GM18520 (cell line): ENCODE data around the gene STOX2.

Experiments used
- ATAC-seq: cut with Tn5 transposase; IDR thresholded peaks from one replicate; pipeline ENCODE4 v1.9.1; 2021; ENCODE audit not compliant: unreplicated experiment

The STOX2 gene

DNA sequence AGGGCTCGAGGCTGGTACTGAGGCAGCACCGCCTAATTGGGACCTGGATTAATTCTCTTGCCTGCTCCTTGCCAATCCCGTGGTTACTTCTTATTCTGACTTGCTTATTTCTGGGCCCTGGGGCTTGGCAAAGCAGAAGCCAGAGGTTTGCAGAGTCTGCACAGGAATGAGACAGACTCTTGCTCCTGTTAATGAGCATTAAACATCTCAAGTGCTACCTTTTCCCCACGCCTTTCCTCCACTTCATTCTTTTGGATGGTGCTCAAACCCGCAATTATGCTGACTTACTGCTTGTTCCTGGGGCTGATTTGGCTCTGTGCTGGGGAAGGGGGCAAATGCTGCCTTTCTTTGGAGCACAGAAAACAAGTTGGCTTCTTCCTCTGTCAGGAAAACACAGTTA, 16.5 kb upstream of the STOX2 start:
- ATAC-seq, result no peak

DNA sequence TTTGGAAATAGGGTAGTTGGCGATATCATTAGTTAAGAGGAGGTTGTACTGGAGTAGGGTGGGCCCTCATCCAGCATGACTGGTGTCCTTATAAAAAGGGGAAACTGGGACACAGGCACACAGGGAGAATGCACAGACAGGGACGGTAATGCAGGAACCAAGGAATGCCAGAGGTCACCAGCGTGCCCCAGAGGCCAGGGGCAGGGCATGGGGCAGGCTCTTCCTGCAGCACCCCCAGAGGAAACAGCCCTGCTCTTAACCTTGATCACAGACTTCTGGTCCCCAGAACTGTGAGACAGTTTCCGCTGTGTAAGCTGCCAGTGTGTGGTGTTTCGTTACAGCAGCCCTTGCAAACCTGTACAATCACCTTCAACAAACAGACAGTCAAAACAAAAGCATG, 15.9 kb upstream of the STOX2 start:
- ATAC-seq, result no peak

DNA sequence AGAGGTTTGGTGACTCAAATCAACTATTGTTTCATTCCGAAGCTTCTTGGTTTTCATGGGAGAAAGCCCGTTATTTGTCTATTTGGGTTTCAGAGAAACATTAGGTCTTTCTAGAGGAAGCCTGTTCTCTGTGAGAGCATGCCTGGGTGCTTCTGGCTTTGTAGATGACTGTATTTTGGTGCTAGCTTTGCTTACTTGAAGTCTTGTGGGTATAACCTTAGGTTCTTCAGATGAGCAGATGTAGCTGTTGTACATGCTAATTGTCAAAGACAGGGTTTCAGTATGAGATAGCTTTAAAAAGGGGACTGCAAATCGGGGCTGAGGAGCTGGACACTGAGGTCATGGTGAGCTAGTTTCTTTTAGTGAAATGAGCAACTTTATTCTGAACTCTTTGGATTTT, 7.9 kb upstream of the STOX2 start:
- no peak for ATAC-seq

DNA sequence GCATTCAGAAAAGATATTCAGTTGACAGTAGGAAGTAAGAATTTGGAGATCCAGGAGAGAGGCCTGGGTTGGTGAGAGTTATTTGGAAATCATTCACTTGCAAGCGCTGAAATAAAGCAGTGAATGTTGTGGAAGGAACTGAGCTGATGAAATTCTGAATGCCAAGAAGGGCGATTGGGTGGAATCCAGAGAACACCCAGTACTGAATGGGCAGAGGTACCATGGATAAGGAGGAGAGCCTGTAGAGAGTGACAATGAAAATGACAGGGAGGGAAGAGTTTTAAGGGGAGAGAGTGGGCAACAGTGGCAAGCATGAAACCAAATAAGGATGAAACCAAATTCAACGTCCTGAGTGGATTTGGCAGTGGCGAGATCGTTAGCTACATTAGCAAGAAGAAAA, 6.7 kb upstream of the STOX2 start:
- ATAC-seq, result no peak

DNA sequence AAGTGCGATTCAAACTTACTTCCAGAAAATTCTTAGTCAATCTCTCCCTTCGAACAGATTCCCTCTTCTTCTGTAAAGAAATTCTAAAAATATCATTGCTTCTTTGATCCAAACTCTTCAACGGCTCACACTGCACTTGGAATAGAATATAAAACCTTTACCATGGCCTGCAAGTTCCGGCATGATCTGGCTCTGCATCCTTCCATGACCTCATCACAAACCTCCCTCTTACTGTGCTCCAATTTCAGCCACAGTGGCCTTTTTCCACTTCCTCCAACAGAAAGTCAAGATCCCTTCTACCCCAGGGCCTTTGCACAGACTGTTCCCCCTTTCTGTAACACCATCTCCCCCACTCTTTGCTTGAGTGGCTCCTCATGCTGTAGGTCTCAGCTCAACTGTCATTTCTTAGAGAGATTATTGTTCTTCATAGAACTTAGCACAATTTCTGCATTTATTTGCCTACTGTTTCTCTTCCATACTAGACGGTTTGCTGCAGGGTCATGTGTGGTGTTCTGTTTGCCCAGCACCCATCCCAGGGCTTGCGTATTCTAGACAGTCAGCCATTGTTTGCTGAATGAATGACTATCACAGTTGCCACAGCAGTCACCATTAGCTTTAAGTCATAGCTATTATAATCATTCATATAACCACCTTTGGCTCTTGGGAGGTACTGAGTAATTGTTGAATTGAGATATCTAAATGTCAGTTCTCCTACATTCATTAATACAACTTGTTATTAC, 1.9 kb upstream of the STOX2 start:
- ATAC-seq, result no peak

DNA sequence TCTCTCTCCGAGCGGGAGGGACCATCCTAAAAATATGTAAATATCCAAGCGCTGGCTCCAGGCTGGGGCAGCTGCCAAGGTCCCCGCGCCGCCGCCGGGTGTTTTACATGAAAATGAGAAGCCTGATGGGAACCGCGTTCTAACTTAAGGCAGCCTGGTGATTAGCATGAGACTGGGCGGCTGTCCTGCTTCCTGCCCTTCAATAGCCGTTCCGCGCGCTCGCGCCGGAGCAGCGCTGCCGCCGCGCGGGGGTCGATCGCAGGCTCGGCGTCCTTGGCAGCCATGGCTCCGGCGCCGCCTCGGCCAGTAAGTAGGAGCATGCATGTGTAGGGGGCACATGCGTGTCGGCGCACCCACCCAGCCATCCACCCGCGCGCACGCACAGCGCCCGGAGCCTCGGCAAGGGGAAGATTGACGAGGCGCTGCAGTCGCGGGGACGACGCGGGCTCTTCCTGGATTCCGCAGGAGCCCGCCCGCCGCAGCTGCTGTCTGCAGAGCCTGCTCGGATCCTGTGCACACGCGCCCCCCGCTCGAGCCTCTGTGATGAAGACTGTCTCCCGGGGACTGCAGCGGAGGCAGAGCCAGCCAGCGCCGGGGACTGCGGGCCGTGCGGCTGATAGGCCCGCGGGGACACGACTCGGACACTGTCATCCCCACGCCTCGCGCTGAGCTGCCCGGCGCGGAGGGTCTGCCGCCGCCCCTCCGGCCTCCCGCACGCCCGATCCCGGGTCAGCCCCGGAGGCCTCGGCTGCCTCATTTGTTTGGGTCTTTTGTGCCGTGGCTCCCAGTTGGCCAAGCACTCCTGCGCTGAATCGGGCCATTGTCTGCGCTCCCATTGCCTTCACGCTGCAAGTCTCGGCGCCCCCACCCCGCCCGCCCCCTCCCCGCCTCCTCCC, 734 bp downstream of the STOX2 start:
- no peak for ATAC-seq

DNA sequence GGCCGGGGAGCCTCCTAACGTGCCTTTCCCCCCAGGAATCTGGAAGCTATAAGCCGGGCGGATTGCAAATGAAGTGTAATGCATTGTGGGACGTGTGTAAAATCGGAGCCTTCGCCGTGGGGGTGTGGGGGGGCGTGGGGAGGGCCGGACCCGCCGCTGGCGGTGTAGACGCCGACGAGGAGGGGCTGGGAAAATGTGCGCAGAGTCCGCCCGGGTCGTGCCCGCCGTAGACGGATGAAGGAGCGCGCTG, 1.3 kb downstream of the STOX2 start:
- ATAC-seq, result no peak

GRCh38 chr4:183906739-183907651, 1.9 kb downstream of the STOX2 start:
- ATAC-seq, result no peak

GRCh38 chr4:183907871-183908683, 3.0 kb downstream of the STOX2 start:
- no peak for ATAC-seq

GRCh38 chr4:183909187-183909586, 4.1 kb downstream of the STOX2 start:
- no peak for ATAC-seq

DNA sequence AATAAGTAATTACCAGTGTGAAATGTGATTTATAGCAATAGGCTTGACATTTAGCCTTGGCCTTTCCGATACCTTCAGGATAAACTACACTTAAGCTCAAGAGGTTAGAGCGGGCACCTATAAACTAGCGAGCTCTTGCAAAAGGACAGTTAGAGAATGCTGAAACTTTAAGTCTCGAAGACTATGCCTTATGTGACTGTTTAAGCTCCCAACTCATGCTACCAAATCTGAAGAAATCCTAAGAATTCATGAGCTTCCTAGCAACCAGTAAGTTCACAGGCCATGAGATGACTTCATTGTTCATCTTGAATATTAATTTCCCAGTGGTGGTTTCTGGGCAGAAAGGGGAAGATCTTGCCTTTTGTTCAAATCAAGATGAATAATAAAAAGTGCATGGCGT, 4.7 kb downstream of the STOX2 start:
- no peak for ATAC-seq

DNA sequence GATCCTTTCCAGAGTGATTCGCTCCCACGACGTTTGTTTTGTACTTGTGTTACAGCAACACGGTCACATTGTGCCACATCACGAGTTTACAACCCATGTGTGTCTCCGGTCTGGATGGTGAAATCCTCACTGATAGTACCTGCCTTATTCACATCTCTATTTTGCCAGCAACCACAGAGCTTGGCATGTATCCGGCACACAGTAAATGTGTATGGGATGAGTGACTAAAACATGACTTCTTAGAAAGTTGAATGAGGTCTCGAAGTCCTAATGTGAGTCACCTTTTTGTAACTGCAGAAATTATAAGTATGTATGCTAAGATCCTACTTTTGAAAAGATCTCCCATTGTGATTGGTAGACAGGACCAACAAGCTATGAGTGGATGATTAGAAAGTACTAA, 7.5 kb downstream of the STOX2 start:
- no peak for ATAC-seq

- ATAC-seq, result no peak
Observed at GRCh38 chr4:183915976-183916375, 10.9 kb downstream of the STOX2 start.

DNA sequence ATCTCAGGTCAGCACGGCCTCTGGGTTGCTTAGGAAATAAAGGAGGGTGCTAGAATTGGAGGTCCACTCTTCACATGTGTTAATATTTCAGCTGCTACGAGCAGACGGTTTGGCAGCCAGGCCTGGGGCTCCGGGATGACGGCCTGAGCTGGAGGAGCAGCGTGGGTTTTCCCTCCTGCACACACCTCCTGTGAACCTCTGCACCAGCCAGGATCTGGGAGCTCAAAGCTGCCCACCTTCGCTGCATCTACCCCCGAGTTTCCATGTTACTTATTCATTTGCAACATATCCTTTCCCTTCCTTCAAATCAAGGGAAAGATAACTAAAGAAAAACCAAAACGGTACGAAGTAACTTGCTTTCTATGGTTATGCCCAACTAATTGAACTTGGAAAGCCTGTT, 13.6 kb downstream of the STOX2 start:
- no peak for ATAC-seq

GRCh38 chr4:183919141-183919540, 14.0 kb downstream of the STOX2 start:
- no peak for ATAC-seq

GRCh38 chr4:183920512-183920911, 15.4 kb downstream of the STOX2 start:
- no peak for ATAC-seq

DNA sequence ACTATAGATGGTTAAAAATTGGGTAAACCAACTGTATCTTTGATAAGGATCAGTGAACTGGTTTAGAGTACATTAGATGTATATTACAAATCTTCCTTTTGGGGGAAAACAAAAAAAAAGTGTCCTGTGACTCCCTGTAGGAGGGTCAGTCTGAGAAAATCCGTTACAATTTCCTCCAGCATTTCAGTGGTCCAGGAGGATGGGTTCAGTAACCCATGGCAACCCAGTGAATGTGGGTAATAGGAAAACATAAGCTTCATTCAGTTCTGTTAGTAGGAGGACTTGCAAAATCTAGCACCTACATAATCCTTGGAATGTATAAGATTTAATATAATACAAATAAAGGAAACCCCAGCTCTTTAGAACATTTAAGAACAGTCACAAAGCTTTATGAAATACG, 16.2 kb downstream of the STOX2 start:
- no peak for ATAC-seq

- no peak for ATAC-seq
Observed at GRCh38 chr4:183924362-183925044, 19.4 kb downstream of the STOX2 start.

- no peak for ATAC-seq
Observed at GRCh38 chr4:183926950-183927349, 21.8 kb downstream of the STOX2 start.

DNA sequence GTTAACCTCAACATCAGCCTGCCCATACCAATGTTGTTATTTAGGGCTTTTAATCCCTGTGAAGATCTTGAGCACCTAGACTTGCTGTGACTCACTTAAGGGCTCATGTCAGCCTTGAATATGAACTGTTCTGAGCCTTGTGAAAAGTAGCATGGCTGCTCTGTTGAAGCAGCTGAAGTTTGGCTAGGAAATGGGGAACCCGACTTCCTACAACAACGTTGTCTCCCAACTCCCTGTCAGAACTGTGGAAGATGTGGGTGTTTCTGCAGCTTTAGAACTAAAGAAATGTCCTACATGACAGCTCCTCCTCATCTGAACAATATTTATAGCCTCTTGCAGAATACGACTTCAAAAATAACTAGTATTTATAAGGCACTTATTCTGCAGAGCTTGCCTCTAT, 27.5 kb downstream of the STOX2 start:
- no peak for ATAC-seq
